Measurements from ENCODE around the gene PXDN.

GRCh38 chr2:1650085-1650872 is 94.0 kb downstream of the PXDN start:
- TF ChIP-seq POLR2A (IDR thresholded peaks at IDR 0.05; ENCODE audit: low read length) (no peak), GATA1 (IDR thresholded peaks at IDR 0.05; ENCODE audit: low read depth, low read length) (no peak)
